Nephron progenitor cell (in vitro differentiated cells): ENCODE data around the gene GEMIN5.
"Not testable (repeated sequence)": the region's sequence is repeated elsewhere in the genome, so short reads cannot be mapped to it uniquely, and the experiment has no call there.

Experiments
- DNase-seq: peaks from one replicate; pipeline ENCODE4 v3.0.0; 2021
- H3K27ac Mint-ChIP-seq: 2 replicates; pipeline ENCODE4 v1.8.0; 2021; ENCODE audit warnings: mild to moderate bottlenecking, moderate library complexity, mixed read lengths
- H3K27me3 Mint-ChIP-seq: 2 replicates; pipeline ENCODE4 v1.8.0; 2021; ENCODE audit warnings: mild to moderate bottlenecking, low read depth, mixed read lengths; ENCODE audit not compliant: poor library complexity
- H3K36me3 Mint-ChIP-seq: 2 replicates; pipeline ENCODE4 v1.8.0; 2021; ENCODE audit warnings: low read depth, mixed read lengths
- H3K4me1 Mint-ChIP-seq: 2 replicates; pipeline ENCODE4 v1.8.0; 2021; ENCODE audit warnings: mixed read lengths
- H3K4me3 Mint-ChIP-seq: 2 replicates; pipeline ENCODE4 v1.8.0; 2021; ENCODE audit warnings: mild to moderate bottlenecking, moderate library complexity, mixed read lengths
- H3K9me3 Mint-ChIP-seq: 2 replicates; pipeline ENCODE4 v1.8.0; 2021; ENCODE audit warnings: mild to moderate bottlenecking, moderate library complexity, mixed read lengths
- TF ChIP-seq, protein P1 (sequence below): fragments of 200-600 bp; sonication (generic); IDR thresholded peaks from 2 replicates; pipeline ENCODE4 v1.5.0; 2021; ENCODE audit warnings: antibody characterized with exemption

GEMIN5 gene, protein sequence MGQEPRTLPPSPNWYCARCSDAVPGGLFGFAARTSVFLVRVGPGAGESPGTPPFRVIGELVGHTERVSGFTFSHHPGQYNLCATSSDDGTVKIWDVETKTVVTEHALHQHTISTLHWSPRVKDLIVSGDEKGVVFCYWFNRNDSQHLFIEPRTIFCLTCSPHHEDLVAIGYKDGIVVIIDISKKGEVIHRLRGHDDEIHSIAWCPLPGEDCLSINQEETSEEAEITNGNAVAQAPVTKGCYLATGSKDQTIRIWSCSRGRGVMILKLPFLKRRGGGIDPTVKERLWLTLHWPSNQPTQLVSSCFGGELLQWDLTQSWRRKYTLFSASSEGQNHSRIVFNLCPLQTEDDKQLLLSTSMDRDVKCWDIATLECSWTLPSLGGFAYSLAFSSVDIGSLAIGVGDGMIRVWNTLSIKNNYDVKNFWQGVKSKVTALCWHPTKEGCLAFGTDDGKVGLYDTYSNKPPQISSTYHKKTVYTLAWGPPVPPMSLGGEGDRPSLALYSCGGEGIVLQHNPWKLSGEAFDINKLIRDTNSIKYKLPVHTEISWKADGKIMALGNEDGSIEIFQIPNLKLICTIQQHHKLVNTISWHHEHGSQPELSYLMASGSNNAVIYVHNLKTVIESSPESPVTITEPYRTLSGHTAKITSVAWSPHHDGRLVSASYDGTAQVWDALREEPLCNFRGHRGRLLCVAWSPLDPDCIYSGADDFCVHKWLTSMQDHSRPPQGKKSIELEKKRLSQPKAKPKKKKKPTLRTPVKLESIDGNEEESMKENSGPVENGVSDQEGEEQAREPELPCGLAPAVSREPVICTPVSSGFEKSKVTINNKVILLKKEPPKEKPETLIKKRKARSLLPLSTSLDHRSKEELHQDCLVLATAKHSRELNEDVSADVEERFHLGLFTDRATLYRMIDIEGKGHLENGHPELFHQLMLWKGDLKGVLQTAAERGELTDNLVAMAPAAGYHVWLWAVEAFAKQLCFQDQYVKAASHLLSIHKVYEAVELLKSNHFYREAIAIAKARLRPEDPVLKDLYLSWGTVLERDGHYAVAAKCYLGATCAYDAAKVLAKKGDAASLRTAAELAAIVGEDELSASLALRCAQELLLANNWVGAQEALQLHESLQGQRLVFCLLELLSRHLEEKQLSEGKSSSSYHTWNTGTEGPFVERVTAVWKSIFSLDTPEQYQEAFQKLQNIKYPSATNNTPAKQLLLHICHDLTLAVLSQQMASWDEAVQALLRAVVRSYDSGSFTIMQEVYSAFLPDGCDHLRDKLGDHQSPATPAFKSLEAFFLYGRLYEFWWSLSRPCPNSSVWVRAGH (N-terminal part only)

DNA sequence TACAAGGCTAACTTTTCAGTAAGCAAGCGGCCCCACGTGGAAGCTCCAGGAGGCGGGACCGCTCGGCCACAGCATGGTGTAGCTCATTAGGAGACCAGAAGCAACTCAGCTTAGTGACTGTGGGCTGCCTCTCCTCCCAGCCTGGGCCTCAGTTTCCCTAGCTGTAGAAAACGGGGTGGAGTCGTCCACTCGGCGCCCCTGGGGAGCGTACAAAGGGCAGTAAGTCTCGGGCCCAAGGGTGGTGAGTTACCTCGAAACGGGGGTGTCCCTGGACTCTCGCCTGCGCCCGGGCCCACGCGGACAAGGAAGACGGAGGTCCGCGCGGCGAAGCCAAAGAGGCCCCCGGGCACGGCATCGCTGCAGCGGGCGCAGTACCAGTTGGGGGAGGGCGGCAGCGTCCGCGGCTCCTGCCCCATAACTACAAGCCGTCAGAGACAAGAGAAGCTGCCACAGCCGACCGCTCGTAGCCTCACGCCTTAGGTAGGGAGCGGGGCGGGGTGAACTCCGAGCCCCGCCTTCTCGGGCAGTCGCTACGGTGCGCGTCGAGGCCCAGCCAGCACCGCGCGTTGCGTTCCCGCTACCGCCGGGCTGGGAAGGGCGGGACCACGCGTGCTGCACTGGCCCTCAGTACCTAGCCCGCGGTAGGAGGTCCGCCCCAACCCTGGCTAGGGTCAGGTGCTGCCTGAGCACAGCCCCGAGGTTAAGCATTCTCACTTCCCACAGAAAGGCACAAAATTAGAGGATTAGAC lies at the start of gene GEMIN5:
TSS of gene GEMIN5 (minus strand) at position 494 of the 749 bp plus-strand sequence. CDS start at position 416, 78 bp downstream.
- H3K36me3 Mint-ChIP-seq = peaks cover 22% of the 10 kb centered on the region
- peak within 1 kb of the TSS; percentile 49 for H3K27ac Mint-ChIP-seq
- TF ChIP-seq, protein P1, sequence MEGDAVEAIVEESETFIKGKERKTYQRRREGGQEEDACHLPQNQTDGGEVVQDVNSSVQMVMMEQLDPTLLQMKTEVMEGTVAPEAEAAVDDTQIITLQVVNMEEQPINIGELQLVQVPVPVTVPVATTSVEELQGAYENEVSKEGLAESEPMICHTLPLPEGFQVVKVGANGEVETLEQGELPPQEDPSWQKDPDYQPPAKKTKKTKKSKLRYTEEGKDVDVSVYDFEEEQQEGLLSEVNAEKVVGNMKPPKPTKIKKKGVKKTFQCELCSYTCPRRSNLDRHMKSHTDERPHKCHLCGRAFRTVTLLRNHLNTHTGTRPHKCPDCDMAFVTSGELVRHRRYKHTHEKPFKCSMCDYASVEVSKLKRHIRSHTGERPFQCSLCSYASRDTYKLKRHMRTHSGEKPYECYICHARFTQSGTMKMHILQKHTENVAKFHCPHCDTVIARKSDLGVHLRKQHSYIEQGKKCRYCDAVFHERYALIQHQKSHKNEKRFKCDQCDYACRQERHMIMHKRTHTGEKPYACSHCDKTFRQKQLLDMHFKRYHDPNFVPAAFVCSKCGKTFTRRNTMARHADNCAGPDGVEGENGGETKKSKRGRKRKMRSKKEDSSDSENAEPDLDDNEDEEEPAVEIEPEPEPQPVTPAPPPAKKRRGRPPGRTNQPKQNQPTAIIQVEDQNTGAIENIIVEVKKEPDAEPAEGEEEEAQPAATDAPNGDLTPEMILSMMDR = no peak
- peak; percentile 82 for DNase-seq
- peak within 1 kb of the TSS; percentile 92 for H3K4me3 Mint-ChIP-seq
- H3K4me1 Mint-ChIP-seq = peaks cover 27% of the 10 kb centered on the region
- no peaks in the 10 kb centered on the region for H3K9me3 Mint-ChIP-seq
- H3K27me3 Mint-ChIP-seq = no peaks in the 10 kb centered on the region

DNA sequence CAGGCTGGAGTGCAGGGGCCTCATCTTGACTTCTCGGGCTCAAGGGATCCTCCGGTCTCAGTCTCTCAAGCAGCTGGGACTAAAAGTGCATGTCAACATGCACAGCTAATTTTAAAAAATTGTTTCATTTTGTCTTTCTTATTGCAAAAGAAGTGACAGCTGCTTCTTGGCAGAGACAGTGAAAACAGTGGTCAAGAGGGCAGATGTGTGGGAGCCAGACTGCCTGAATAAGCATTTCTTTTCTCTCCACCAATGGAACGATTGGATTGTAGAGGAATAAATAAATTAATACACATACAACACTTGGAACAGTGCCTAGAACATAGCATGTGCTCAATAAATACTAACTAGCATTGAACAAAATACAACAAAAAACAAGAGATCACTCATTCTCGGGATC lies 48.1 kb upstream of the GEMIN5 start:
- H3K4me1 Mint-ChIP-seq = peaks cover 4% of the 10 kb centered on the region
- H3K4me3 Mint-ChIP-seq = no peak overlapping the region
- H3K36me3 Mint-ChIP-seq = peaks cover 10% of the 10 kb centered on the region
- H3K27ac Mint-ChIP-seq = no peak overlapping the region
- TF ChIP-seq, protein P1 = no peak
- peaks cover 15% of the 10 kb centered on the region for H3K9me3 Mint-ChIP-seq
- peaks cover 35% of the 10 kb centered on the region for H3K27me3 Mint-ChIP-seq
- no peak for DNase-seq

DNA sequence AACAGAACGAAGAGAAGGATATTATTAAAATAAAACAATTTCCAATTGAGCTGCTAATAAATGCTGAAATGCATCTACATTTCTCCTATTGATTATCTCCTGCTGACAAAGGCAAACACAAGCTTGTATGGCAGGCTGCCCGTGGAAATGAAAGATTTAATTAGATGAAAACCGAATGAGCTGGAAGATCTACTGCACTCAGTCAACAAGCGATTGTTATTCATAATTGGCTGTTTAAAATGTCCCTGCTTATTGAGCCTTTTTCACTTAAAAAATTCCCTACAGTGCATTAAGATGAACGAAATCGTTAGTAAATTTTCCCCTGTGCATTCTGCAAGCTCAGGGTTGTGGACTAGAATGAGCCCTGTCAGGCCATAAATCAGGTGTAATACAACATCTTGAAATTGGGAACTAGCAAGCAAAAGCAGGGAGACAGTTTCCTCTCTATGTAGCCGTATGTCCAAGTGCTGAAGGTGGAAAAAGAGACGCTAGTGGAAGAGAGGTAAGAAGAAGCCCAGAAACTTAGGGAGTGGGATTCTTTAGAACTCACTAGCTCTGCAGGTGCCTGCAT lies 47.0 kb upstream of the GEMIN5 start:
- no peak for DNase-seq
- H3K27ac Mint-ChIP-seq = no peak overlapping the region
- H3K36me3 Mint-ChIP-seq = peaks cover 12% of the 10 kb centered on the region
- TF ChIP-seq, protein P1 = no peak
- peaks cover 4% of the 10 kb centered on the region for H3K4me1 Mint-ChIP-seq
- no peak overlapping the region for H3K4me3 Mint-ChIP-seq
- H3K9me3 Mint-ChIP-seq = peaks cover 19% of the 10 kb centered on the region
- H3K27me3 Mint-ChIP-seq = peaks cover 31% of the 10 kb centered on the region

DNA sequence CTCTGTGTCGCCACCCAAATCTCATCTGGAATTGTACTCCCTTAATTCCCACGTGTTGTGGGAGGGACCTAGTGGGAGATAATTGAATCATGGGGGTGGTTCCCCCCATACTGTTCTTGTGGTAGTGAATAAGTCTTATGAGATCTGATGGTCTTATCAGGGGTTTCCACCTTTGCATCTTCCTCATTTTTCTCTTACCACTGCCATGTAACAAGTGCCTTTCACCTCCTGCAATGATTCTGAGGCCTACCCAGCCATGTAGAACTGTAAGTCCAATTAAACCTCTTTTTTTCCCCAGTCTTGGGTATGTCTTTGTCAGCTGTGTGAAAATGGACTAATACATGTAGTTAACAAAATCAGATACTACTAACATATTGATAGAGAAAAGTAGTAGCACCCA lies 40.3 kb upstream of the GEMIN5 start:
- not testable (repeated sequence) for H3K4me3 Mint-ChIP-seq, H3K4me1 Mint-ChIP-seq, H3K27me3 Mint-ChIP-seq, H3K27ac Mint-ChIP-seq, DNase-seq
- Mint-ChIP-seq H3K36me3 (peaks cover 34% of the 10 kb centered on the region), H3K9me3 (peaks cover 29% of the 10 kb centered on the region)

DNA sequence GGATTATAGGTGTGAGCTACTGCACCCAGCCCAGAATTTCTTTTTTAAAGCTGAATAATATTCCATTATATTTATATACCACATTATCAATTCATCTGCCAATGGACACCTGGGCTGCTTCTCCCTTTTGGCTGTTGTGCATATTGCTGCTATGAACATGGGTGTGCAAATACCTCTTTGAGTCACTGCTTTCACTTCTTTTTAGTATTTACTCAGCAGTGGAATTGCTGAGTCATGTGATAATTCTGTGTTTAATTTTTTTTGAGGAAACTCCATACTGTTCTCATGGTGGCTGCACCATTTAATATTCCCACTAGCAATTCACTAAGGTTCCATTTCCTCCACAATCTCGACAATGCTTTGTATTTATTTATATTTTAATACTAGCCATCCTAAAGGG lies 39.4 kb upstream of the GEMIN5 start:
- peaks cover 29% of the 10 kb centered on the region for H3K36me3 Mint-ChIP-seq
- no peak overlapping the region for H3K4me3 Mint-ChIP-seq
- no peaks in the 10 kb centered on the region for H3K4me1 Mint-ChIP-seq
- peaks cover 25% of the 10 kb centered on the region for H3K9me3 Mint-ChIP-seq
- no peak overlapping the region for H3K27ac Mint-ChIP-seq
- DNase-seq = no peak
- H3K27me3 Mint-ChIP-seq = peaks cover 4% of the 10 kb centered on the region
- TF ChIP-seq, protein P1 = no peak

DNA sequence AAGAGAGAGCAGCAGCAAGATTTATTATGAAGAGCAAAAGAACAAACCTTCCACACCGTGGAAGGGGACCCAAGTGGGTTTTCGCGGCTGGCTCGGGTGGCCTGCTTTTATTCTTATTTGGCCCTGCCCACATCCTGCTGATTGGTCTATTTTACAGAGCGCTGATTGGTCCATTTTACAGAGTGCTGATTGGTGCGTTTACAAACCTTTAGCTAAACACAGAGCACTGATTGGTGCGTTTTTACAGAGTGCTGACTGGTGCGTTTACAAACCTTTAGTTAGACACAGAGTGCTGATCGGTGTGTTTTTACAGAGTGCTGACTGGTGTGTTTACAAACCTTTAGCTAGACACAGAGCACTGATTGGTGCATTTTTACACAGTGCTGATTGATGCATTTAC lies 38.1 kb upstream of the GEMIN5 start:
- not testable (repeated sequence) for H3K4me1 Mint-ChIP-seq, H3K27ac Mint-ChIP-seq, DNase-seq, H3K27me3 Mint-ChIP-seq, H3K4me3 Mint-ChIP-seq
- H3K36me3 Mint-ChIP-seq = peaks cover 23% of the 10 kb centered on the region
- H3K9me3 Mint-ChIP-seq = peaks cover 13% of the 10 kb centered on the region
